GM12878 (cell line): ENCODE measurements around the gene BICD1. TPM values are rescaled to one million over a fixed set of nuclear protein-coding genes. Genes with fewer than 3 reads are reported as not detected.

Experiments used
- ATAC-seq: fragments of 200-7000 bp; cut with Tn5 transposase; 3 replicates; pipeline ENCODE4 v1.9.1; 2020; ENCODE audit warnings: mild to moderate bottlenecking, moderate library complexity
- BruUV-seq: library from RNA; stranded (reverse); fragments of 400-500 nt; replicated peaks from 2 replicates; lab custom pipeline; 2021; lab: Mats Ljungman, UMichigan
- CTCF ChIA-PET: fragments of 300-600 bp; sonication (Branson Sonifier 250); formaldehyde crosslinking; extraction: SDS; loops from one replicate; lab custom pipeline; 2021; ENCODE audit warnings: inconsistent platforms; lab: Yijun Ruan, JAX
- POLR2A ChIA-PET: fragments of 350-600 bp; formaldehyde crosslinking; extraction: SDS; loops from one replicate; lab custom pipeline; 2021; ENCODE audit warnings: inconsistent platforms; lab: Charles Lee
- RAD21 ChIA-PET: fragments of 300-600 bp; sonication (Branson Sonifier 250); formaldehyde crosslinking; loops from one replicate; lab custom pipeline; 2023; ENCODE audit warnings: antibody characterized with exemption; ENCODE audit not compliant: unreplicated experiment; lab: Charles Lee
- SMC1A ChIA-PET: fragments of 300-600 bp; sonication (Branson Sonifier 250); formaldehyde crosslinking; loops from one replicate; lab custom pipeline; 2023; ENCODE audit not compliant: unreplicated experiment, uncharacterized antibody; lab: Charles Lee
- DNase-seq: peaks from one replicate; pipeline ENCODE4 v3.0.0-alpha.2; 2011; ENCODE audit warnings: low read depth, low spot score
- FAIRE-seq: peaks from 3 replicates; lab custom pipeline; 2011; peaks lifted over from hg19 to GRCh38; lab: Jason Lieb, UNC
- H2AFZ ChIP-seq: 2 replicates; pipeline ENCODE4 v1.6.0; 2011; ENCODE audit warnings: low read depth, low read length, control low read depth; ENCODE audit not compliant: control insufficient read depth
- H3K27ac ChIP-seq: 2 replicates; pipeline ENCODE4 v1.5.1; 2011; ENCODE audit warnings: control low read depth; ENCODE audit not compliant: control insufficient read depth, insufficient read depth
- H3K27me3 ChIP-seq, 2 experiments: replicated peaks in 1 of 2; 2 replicates each; pipeline versions ENCODE4 v1.6.0 to v1.6.1; 2011; ENCODE audit warnings: low read length in 1 of 2; ENCODE audit not compliant: control insufficient read depth in 2 of 2, insufficient read depth in 2 of 2
- H3K36me3 ChIP-seq, 2 experiments: 2 replicates each; pipeline ENCODE4 v1.5.1; 2011; ENCODE audit warnings: low read length in 1 of 2; ENCODE audit not compliant: control insufficient read depth in 2 of 2, insufficient read depth in 2 of 2
- H3K4me1 ChIP-seq: 2 replicates; pipeline ENCODE4 v1.6.1; 2011; ENCODE audit warnings: mild to moderate bottlenecking, low read length, moderate library complexity, mixed read lengths; ENCODE audit not compliant: control insufficient read depth, insufficient read depth
- H3K4me2 ChIP-seq: 2 replicates; pipeline ENCODE4 v1.6.0; 2011; ENCODE audit warnings: control low read depth; ENCODE audit not compliant: control insufficient read depth, insufficient read depth
- H3K4me3 ChIP-seq: fragments of 200-600 bp; sonication (generic); 2 replicates; pipeline ENCODE4 v1.5.1; 2016
- H3K79me2 ChIP-seq: 2 replicates; pipeline ENCODE4 v1.6.0; 2011; ENCODE audit warnings: low read length; ENCODE audit not compliant: control insufficient read depth, insufficient read depth
- H3K9ac ChIP-seq: 2 replicates; pipeline ENCODE4 v1.8.0; 2011; ENCODE audit warnings: low read length, control low read depth, mixed read lengths; ENCODE audit not compliant: control insufficient read depth, insufficient read depth
- H3K9me3 ChIP-seq: replicated peaks from 3 replicates; pipeline ENCODE4 v1.5.1; 2011; ENCODE audit warnings: mild to moderate bottlenecking, low read length; ENCODE audit not compliant: control insufficient read depth, insufficient read depth
- H4K20me1 ChIP-seq: 2 replicates; pipeline ENCODE4 v1.6.0; 2011; ENCODE audit not compliant: control insufficient read depth, insufficient read depth
- BHLHE40 ChIP-seq, 2 experiments: fragments of 450-650 bp in 1 of 2; IDR thresholded peaks; 2 replicates each; pipeline ENCODE4 v1.6.1; 2011 to 2017; ENCODE audit warnings: low read depth in 2 of 2, borderline replicate concordance in 1 of 2, improper control_type of control experiment in 1 of 2, low read length in 1 of 2, mild to moderate bottlenecking in 1 of 2
- CREM ChIP-seq: IDR thresholded peaks from 2 replicates; pipeline ENCODE4 v1.6.1; 2014; ENCODE audit warnings: antibody characterized with exemption, low read depth
- EP300 ChIP-seq, 2 experiments: fragments of 150-350 bp in 1 of 2; IDR thresholded peaks; 2 replicates each; pipeline ENCODE4 v1.6.1; 2011 to 2012; ENCODE audit warnings: low read depth in 2 of 2, low read length in 2 of 2, borderline replicate concordance in 1 of 2, improper control_type of control experiment in 1 of 2, inconsistent platforms in 1 of 2; ENCODE audit not compliant: control insufficient read depth in 1 of 2
- GATAD2B ChIP-seq: fragments of 450-650 bp; conservative IDR thresholded peaks from 2 replicates; pipeline ENCODE4 v1.6.1; 2017; ENCODE audit warnings: low read depth, mild to moderate bottlenecking, moderate library complexity
- MEF2A ChIP-seq: IDR thresholded peaks from 2 replicates; pipeline ENCODE4 v1.6.1; 2011; ENCODE audit warnings: low read depth, mild to moderate bottlenecking, low read length, moderate library complexity; ENCODE audit not compliant: insufficient read depth
- NR2C2 ChIP-seq: IDR thresholded peaks from 2 replicates; pipeline ENCODE4 v1.6.1; 2011; ENCODE audit warnings: borderline replicate concordance, low read depth; ENCODE audit not compliant: control insufficient read depth, insufficient read length
- RBBP5 ChIP-seq: fragments of 200-600 bp; sonication (generic); conservative IDR thresholded peaks from 2 replicates; pipeline ENCODE4 v1.6.1; 2016
- RFX5 ChIP-seq: IDR thresholded peaks from 2 replicates; pipeline ENCODE4 v1.6.1; 2011; ENCODE audit warnings: low read depth, low read length, improper control_type of control experiment
- SMARCA5 ChIP-seq: fragments of 450-650 bp; IDR thresholded peaks from 2 replicates; pipeline ENCODE4 v1.6.1; 2017; ENCODE audit warnings: mild to moderate bottlenecking
- YY1 ChIP-seq: IDR thresholded peaks from 2 replicates; pipeline ENCODE4 v1.6.1; 2011; ENCODE audit warnings: low read depth, mild to moderate bottlenecking, low read length
- WGBS: methylation state at CpG from one replicate; pipeline ENCODE4 v1.1.6; 2016; ENCODE audit warnings: low lambda C conversion rate; ENCODE audit not compliant: insufficient replicate concordance, insufficient coverage; ENCODE audit errors: missing lambda C conversion rate; 5-methylcytosine and 5-hydroxymethylcytosine counted together
- in situ Hi-C: fragments of 300-500 bp; cut with MboI; formaldehyde crosslinking; loops from 9 replicates; pipeline ENCODE4 v1.14.3; 2018; ENCODE audit warnings: mixed read lengths
- intact Hi-C: fragments of 100-400 bp; cut with micrococcal nuclease; formaldehyde crosslinking; loops from one replicate; pipeline ENCODE4 v1.14.2; 2022; ENCODE audit not compliant: unreplicated experiment
- polyA plus RNA-seq, 11 experiments: library from polyadenylated mRNA; depleted of rRNA in 4 of 11; unstranded in 6 of 11; stranded (reverse) in 5 of 11; fragments of >200 nt; fragmentation: Nextera tagmentation in 4 of 11; fragmentation: Illumina TruSeq in 1 of 11; extraction: Ambion mirVana in 4 of 11; extraction: Trizol in 1 of 11; gene quantifications; 1 replicate in 1 of 11; 2 replicates in 10 of 11; pipeline versions ENCODE4 v1.2.1 to v1.2.3, GENCODE V29; 2011 to 2016; ENCODE audit warnings: inconsistent platforms in 2 of 11, missing spikeins in 2 of 11, low read depth in 1 of 11
- total RNA-seq, 4 experiments: library from RNA; depleted of rRNA in 3 of 4; stranded (reverse); fragments of >200 nt in 3 of 4; fragmentation: Illumina TruSeq in 1 of 4; extraction: Trizol in 1 of 4; gene quantifications; 2 replicates each; pipeline versions ENCODE4 v1.2.1 to v1.2.3, GENCODE V29; 2013 to 2021
- TF ChIP-seq, protein P1 (sequence below): fragments of 450-650 bp; IDR thresholded peaks from 2 replicates; pipeline ENCODE4 v1.6.1; 2017; ENCODE audit warnings: mild to moderate bottlenecking, moderate library complexity
- TF ChIP-seq, protein P2 (sequence below): IDR thresholded peaks from 2 replicates; pipeline ENCODE4 v1.6.1; 2012; ENCODE audit warnings: low read length, inconsistent platforms
- TF ChIP-seq, protein P3 (sequence below): IDR thresholded peaks from 2 replicates; pipeline ENCODE4 v1.6.1; 2012; ENCODE audit warnings: improper control_type of control experiment, low read depth, low read length; ENCODE audit not compliant: insufficient replicate concordance

BICD1 gene
- total and polyA plus RNA-seq, 10 of the 15 experiments (the other 5 are each of a cell fraction or from before 2014, with no cell fraction given): 4.7 to 32.5 (median 14.4) TPM

DNA sequence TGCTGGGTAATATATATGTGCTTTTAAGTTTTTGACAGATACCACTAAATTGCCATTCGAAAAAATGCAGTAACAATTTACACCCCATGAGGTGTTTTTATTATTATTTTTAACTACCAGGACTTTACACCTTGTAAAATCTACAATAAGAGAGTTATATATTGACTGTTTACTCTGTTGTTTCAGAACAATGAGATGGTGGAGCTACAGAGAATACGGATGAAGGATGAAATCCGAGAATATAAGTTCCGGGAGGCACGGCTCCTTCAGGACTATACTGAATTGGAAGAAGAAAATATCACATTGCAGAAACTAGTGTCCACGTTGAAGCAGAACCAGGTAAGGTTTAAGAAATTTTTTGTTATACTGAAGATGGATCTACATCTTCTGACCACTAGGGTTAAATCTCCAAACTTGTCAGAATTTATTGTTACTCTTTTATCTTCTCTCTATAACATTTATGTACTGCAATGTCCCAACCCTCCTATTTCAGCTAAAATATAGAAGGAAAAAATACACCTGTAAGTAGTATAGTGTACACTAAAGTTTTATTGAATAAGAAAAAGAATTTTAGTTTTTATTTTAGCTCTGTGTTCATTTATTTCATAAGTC, 187.3 kb downstream of the BICD1 start:
- H3K9me3 ChIP-seq: no peaks in the 10 kb centered on the region; the same call in 2 of the 3 replicates
- H3K4me2 ChIP-seq: no peak overlapping the region
- in situ Hi-C loops (no loop called here), intact Hi-C loops (no loop called here)
- ATAC-seq (no peak), FAIRE-seq (no peak), DNase-seq (no peak)
- over 99% methylated on average over 6 of the region's 6 CpGs for WGBS
- H3K9ac ChIP-seq: no peak overlapping the region
- no peaks in the 10 kb centered on the region for H3K36me3 ChIP-seq
- ChIA-PET SMC1A (interaction anchor here (0.6 to 1.4 kb wide), 5 partner anchors 12 to 187 kb away, joined by 3 to 4 read pairs (median 3); partner anchors contain the start of gene BICD1), CTCF (interaction anchor here (1.1 to 2.3 kb wide), 7 partner anchors 7 to 640 kb away, joined by 3 to 5 read pairs (median 4); no protein-coding TSS in a partner anchor), POLR2A (no interaction called here), RAD21 (no interaction called here)
- H2AFZ ChIP-seq: no peak overlapping the region
- no peaks in the 10 kb centered on the region for H3K4me1 ChIP-seq
- no peak overlapping the region for H3K4me3 ChIP-seq
- no peak overlapping the region for H3K27ac ChIP-seq
- BruUV-seq: no TSS peak
- H3K79me2 ChIP-seq: no peaks in the 10 kb centered on the region
- no peaks in the 10 kb centered on the region for H3K27me3 ChIP-seq
- no peaks in the 10 kb centered on the region for H4K20me1 ChIP-seq
- no peak for TF ChIP-seq CREM
- TF ChIP-seq EP300 (IDR thresholded peaks at IDR 0.05; ENCODE audit: borderline replicate concordance in 1 of 2, control insufficient read depth in 1 of 2, low read depth in 2 of 2, low read length in 2 of 2): no peak
- TF ChIP-seq, protein P1, sequence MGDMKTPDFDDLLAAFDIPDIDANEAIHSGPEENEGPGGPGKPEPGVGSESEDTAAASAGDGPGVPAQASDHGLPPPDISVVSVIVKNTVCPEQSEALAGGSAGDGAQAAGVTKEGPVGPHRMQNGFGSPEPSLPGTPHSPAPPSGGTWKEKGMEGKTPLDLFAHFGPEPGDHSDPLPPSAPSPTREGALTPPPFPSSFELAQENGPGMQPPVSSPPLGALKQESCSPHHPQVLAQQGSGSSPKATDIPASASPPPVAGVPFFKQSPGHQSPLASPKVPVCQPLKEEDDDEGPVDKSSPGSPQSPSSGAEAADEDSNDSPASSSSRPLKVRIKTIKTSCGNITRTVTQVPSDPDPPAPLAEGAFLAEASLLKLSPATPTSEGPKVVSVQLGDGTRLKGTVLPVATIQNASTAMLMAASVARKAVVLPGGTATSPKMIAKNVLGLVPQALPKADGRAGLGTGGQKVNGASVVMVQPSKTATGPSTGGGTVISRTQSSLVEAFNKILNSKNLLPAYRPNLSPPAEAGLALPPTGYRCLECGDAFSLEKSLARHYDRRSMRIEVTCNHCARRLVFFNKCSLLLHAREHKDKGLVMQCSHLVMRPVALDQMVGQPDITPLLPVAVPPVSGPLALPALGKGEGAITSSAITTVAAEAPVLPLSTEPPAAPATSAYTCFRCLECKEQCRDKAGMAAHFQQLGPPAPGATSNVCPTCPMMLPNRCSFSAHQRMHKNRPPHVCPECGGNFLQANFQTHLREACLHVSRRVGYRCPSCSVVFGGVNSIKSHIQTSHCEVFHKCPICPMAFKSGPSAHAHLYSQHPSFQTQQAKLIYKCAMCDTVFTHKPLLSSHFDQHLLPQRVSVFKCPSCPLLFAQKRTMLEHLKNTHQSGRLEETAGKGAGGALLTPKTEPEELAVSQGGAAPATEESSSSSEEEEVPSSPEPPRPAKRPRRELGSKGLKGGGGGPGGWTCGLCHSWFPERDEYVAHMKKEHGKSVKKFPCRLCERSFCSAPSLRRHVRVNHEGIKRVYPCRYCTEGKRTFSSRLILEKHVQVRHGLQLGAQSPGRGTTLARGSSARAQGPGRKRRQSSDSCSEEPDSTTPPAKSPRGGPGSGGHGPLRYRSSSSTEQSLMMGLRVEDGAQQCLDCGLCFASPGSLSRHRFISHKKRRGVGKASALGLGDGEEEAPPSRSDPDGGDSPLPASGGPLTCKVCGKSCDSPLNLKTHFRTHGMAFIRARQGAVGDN: no peak
- no peak for TF ChIP-seq BHLHE40 (IDR thresholded peaks at IDR 0.05; ENCODE audit: borderline replicate concordance in 1 of 2, low read depth in 2 of 2, low read length in 1 of 2)
- TF ChIP-seq GATAD2B: no peak
- TF ChIP-seq, protein P2, sequence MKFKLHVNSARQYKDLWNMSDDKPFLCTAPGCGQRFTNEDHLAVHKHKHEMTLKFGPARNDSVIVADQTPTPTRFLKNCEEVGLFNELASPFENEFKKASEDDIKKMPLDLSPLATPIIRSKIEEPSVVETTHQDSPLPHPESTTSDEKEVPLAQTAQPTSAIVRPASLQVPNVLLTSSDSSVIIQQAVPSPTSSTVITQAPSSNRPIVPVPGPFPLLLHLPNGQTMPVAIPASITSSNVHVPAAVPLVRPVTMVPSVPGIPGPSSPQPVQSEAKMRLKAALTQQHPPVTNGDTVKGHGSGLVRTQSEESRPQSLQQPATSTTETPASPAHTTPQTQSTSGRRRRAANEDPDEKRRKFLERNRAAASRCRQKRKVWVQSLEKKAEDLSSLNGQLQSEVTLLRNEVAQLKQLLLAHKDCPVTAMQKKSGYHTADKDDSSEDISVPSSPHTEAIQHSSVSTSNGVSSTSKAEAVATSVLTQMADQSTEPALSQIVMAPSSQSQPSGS: no peak
- TF ChIP-seq RFX5: no peak
- no peak for TF ChIP-seq NR2C2
- no peak for TF ChIP-seq MEF2A
- TF ChIP-seq YY1: no peak
- no peak for TF ChIP-seq SMARCA5
- TF ChIP-seq, protein P3, sequence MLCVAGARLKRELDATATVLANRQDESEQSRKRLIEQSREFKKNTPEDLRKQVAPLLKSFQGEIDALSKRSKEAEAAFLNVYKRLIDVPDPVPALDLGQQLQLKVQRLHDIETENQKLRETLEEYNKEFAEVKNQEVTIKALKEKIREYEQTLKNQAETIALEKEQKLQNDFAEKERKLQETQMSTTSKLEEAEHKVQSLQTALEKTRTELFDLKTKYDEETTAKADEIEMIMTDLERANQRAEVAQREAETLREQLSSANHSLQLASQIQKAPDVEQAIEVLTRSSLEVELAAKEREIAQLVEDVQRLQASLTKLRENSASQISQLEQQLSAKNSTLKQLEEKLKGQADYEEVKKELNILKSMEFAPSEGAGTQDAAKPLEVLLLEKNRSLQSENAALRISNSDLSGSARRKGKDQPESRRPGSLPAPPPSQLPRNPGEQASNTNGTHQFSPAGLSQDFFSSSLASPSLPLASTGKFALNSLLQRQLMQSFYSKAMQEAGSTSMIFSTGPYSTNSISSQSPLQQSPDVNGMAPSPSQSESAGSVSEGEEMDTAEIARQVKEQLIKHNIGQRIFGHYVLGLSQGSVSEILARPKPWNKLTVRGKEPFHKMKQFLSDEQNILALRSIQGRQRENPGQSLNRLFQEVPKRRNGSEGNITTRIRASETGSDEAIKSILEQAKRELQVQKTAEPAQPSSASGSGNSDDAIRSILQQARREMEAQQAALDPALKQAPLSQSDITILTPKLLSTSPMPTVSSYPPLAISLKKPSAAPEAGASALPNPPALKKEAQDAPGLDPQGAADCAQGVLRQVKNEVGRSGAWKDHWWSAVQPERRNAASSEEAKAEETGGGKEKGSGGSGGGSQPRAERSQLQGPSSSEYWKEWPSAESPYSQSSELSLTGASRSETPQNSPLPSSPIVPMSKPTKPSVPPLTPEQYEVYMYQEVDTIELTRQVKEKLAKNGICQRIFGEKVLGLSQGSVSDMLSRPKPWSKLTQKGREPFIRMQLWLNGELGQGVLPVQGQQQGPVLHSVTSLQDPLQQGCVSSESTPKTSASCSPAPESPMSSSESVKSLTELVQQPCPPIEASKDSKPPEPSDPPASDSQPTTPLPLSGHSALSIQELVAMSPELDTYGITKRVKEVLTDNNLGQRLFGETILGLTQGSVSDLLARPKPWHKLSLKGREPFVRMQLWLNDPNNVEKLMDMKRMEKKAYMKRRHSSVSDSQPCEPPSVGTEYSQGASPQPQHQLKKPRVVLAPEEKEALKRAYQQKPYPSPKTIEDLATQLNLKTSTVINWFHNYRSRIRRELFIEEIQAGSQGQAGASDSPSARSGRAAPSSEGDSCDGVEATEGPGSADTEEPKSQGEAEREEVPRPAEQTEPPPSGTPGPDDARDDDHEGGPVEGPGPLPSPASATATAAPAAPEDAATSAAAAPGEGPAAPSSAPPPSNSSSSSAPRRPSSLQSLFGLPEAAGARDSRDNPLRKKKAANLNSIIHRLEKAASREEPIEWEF: no peak
- no peak for TF ChIP-seq RBBP5
